GM18498 (cell line): ENCODE data around the gene PRDM16.

ENCODE experiments used
- ATAC-seq: cut with Tn5 transposase; IDR thresholded peaks from one replicate; pipeline ENCODE4 v1.9.1; 2021; ENCODE audit warnings: mild to moderate bottlenecking, moderate library complexity; ENCODE audit not compliant: unreplicated experiment

Gene PRDM16

GRCh38 chr1:3312898-3313575 lies 244.0 kb downstream of the PRDM16 start:
- no peak for ATAC-seq

GRCh38 chr1:3313576-3313950 lies 244.6 kb downstream of the PRDM16 start:
- ATAC-seq: no peak

- no peak for ATAC-seq
Observed at GRCh38 chr1:3314491-3315381, 245.7 kb downstream of the PRDM16 start.

GRCh38 chr1:3315399-3316339 lies 246.7 kb downstream of the PRDM16 start:
- no peak for ATAC-seq

- ATAC-seq: no peak
Observed at GRCh38 chr1:3316340-3316943, 247.4 kb downstream of the PRDM16 start.

GRCh38 chr1:3317456-3317855 lies 248.5 kb downstream of the PRDM16 start:
- no peak for ATAC-seq

GRCh38 chr1:3318329-3318728 lies 249.3 kb downstream of the PRDM16 start:
- no peak for ATAC-seq

- no peak for ATAC-seq
Observed at GRCh38 chr1:3319874-3320245, 250.9 kb downstream of the PRDM16 start.

GRCh38 chr1:3320246-3321152 lies 251.5 kb downstream of the PRDM16 start:
- ATAC-seq: no peak

GRCh38 chr1:3321559-3322449 lies 252.8 kb downstream of the PRDM16 start:
- ATAC-seq: no peak

GRCh38 chr1:3322450-3323020 lies 253.5 kb downstream of the PRDM16 start:
- ATAC-seq: no peak

GRCh38 chr1:3323021-3323795 lies 254.2 kb downstream of the PRDM16 start:
- no peak for ATAC-seq

GRCh38 chr1:3323796-3324703 lies 255.0 kb downstream of the PRDM16 start:
- no peak for ATAC-seq

- ATAC-seq: no peak
Observed at GRCh38 chr1:3324704-3325535, 255.9 kb downstream of the PRDM16 start.

GRCh38 chr1:3326516-3327388 lies 257.7 kb downstream of the PRDM16 start:
- no peak for ATAC-seq
